Measurements from ENCODE around the gene PAFAH1B2.
"Not testable (repeated sequence)": the region's sequence is repeated elsewhere in the genome, so short reads cannot be mapped to it uniquely, and the experiment has no call there.

The PAFAH1B2 gene

DNA sequence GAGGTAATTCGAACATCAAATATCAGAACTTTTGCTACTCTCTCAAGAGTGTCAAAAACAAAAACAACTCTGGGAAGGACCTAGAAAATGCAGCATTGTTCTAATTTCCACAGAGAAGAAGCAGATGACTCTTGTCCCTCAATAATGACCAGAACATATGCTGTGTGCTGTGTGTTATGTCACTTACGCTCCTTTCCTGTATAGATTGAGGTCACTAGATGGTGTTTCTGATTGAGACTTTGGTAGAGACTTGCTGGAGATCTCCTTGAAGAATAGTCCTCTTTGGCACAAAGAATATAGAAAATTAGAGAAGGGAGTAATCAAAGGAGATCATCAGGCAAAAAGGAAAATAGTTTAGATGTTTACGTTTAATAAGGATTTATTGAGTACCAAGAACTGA lies 43.5 kb upstream of the PAFAH1B2 start:
- Histone ChIP-seq H3K36me3 (ENCODE audit: control insufficient read depth, insufficient read depth, low read length) (no peaks in the 10 kb centered on the region), H3K4me1 (ENCODE audit: control insufficient read depth, insufficient read depth, low read length) (peaks cover 15% of the 10 kb centered on the region), H3K4me3 (ENCODE audit: insufficient read depth, low read depth, low read length) (no peak overlapping the region), H3K9me3 (ENCODE audit: control insufficient read depth, low read length) (no peaks in the 10 kb centered on the region), H3K27me3 (ENCODE audit: control insufficient read depth, insufficient read depth, low read length, poor library complexity, severe bottlenecking) (no peaks in the 10 kb centered on the region), H3K27ac (ENCODE audit: insufficient read depth, low read depth, low read length, poor library complexity, severe bottlenecking) (no peak overlapping the region)
- WGBS, 2 experiments, result 95 to 98% methylated on average over 3 of the region's 3 CpGs

GRCh38 chr11:117107701-117108590 lies 36.1 kb upstream of the PAFAH1B2 start:
- Histone ChIP-seq H3K27me3 (ENCODE audit: control insufficient read depth, insufficient read depth, low read length, poor library complexity, severe bottlenecking) (no peaks in the 10 kb centered on the region), H3K4me1 (ENCODE audit: control insufficient read depth, insufficient read depth, low read length) (no peaks in the 10 kb centered on the region), H3K27ac (ENCODE audit: insufficient read depth, low read depth, low read length, poor library complexity, severe bottlenecking) (no peak overlapping the region), H3K36me3 (ENCODE audit: control insufficient read depth, insufficient read depth, low read length) (no peaks in the 10 kb centered on the region), H3K9me3 (ENCODE audit: control insufficient read depth, low read length) (no peaks in the 10 kb centered on the region), H3K4me3 (ENCODE audit: insufficient read depth, low read depth, low read length) (no peak overlapping the region)
- WGBS, 2 experiments, result 86% methylated on average over 4 to 5 of the region's 5 CpGs

DNA sequence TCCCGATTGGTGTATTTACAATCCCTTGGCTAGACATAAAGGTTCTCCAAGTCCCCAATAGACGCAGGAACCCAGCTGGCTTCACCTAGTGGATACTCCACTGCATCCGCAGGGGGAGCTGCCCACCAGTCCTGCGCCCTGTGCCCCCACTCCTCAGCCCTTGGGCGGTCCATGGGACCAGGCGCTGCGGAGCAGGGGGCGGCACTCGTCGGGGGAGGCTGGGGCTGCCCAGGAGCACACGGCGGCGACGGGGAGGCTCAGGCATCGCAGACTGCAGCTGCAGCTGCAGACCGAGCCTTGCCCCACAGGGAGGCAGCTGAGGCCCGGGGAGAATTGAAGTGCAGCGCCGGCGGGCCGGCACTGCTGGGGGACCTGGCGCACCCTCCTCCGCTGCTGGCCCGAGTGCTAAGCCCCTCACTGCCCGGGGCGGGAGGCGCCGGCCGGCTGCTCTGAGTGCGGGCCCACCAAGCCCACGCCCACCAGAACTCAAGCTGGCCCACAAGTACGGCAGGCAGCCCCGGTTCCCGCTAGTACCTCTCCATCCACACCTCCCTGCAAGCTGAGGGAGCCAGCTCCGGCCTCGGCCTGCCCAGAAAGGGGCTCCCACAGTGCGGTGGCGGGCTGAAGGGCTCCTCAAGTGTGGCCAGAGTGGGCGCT lies 33.7 kb upstream of the PAFAH1B2 start:
- H3K36me3 ChIP-seq (ENCODE audit: control insufficient read depth, insufficient read depth, low read length), result no peaks in the 10 kb centered on the region
- no peak overlapping the region for H3K4me3 ChIP-seq (ENCODE audit: insufficient read depth, low read depth, low read length)
- no peak overlapping the region for H3K27ac ChIP-seq (ENCODE audit: insufficient read depth, low read depth, low read length, poor library complexity, severe bottlenecking)
- no peaks in the 10 kb centered on the region for H3K9me3 ChIP-seq (ENCODE audit: control insufficient read depth, low read length)
- 94 to 95% methylated on average over 39 of the region's 39 CpGs for WGBS, 2 experiments
- no peaks in the 10 kb centered on the region for H3K27me3 ChIP-seq (ENCODE audit: control insufficient read depth, insufficient read depth, low read length, poor library complexity, severe bottlenecking)
- no peaks in the 10 kb centered on the region for H3K4me1 ChIP-seq (ENCODE audit: control insufficient read depth, insufficient read depth, low read length)

DNA sequence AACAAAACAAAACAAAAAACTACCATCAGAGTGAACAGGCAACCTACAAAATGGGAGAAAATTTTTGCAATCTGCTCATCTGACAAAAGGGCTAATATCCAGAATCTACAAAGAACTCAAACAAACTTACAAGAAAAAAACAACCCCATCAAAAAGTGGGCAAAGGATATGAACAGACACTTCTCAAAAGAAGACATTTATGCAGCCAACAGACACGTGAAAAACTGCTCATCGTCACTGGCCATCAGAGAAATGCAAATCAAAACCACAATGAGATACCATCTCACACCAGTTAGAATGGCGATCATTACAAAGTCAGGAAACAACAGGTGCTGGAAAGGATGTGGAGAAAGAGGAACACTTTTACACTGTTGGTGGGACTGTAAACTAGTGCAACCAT lies 31.6 kb upstream of the PAFAH1B2 start:
- H3K36me3 ChIP-seq (ENCODE audit: control insufficient read depth, insufficient read depth, low read length); H3K27ac ChIP-seq (ENCODE audit: insufficient read depth, low read depth, low read length, poor library complexity, severe bottlenecking); H3K27me3 ChIP-seq (ENCODE audit: control insufficient read depth, insufficient read depth, low read length, poor library complexity, severe bottlenecking); H3K4me1 ChIP-seq (ENCODE audit: control insufficient read depth, insufficient read depth, low read length); H3K9me3 ChIP-seq (ENCODE audit: control insufficient read depth, low read length); H3K4me3 ChIP-seq (ENCODE audit: insufficient read depth, low read depth, low read length): not testable (repeated sequence)
- 92 to 100% methylated on average over 1 of the region's 3 CpGs for WGBS, 2 experiments

DNA sequence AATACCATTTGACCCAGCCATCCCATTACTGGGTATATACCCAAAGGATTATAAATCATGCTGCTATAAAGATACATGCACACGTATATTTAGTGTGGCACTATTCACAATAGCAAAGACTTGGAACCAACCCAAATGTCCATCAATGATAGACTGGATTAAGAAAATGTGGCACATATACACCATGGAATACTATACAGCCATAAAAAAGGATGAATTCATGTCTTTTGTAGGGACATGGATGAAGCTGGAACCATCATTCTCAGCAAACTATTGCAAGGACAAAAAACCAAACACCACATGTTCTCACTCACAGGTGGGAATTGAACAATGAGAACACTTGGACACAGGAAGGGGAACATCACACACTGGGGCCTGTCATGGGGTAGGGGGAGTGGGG lies 31.1 kb upstream of the PAFAH1B2 start:
- not testable (repeated sequence) for H3K27ac ChIP-seq (ENCODE audit: insufficient read depth, low read depth, low read length, poor library complexity, severe bottlenecking); H3K27me3 ChIP-seq (ENCODE audit: control insufficient read depth, insufficient read depth, low read length, poor library complexity, severe bottlenecking); H3K36me3 ChIP-seq (ENCODE audit: control insufficient read depth, insufficient read depth, low read length); H3K4me1 ChIP-seq (ENCODE audit: control insufficient read depth, insufficient read depth, low read length); H3K4me3 ChIP-seq (ENCODE audit: insufficient read depth, low read depth, low read length); H3K9me3 ChIP-seq (ENCODE audit: control insufficient read depth, low read length)
- WGBS, 2 experiments, result no CpG with 5 or more reads among the region's 1 CpG

DNA sequence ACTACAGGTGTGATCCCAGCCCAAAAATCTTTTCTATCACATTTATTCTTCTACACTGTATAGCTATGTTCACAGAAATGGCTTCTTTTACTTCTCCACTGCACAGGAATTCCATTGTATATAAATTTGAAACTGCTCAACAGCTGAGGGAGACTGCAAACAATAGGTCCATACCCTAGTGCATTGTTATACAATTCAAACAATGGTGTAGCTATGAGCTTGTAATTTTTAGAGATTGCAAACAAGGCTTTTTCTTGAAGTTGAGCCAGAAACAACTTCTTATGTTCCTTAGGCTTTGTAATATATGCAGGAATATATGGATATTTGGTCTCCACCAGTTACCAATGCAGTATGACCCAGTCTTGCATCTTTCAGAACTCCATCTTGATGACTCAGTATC lies 26.4 kb upstream of the PAFAH1B2 start:
- Histone ChIP-seq H3K4me1 (ENCODE audit: control insufficient read depth, insufficient read depth, low read length) (no peaks in the 10 kb centered on the region), H3K9me3 (ENCODE audit: control insufficient read depth, low read length) (no peaks in the 10 kb centered on the region), H3K36me3 (ENCODE audit: control insufficient read depth, insufficient read depth, low read length) (no peaks in the 10 kb centered on the region), H3K4me3 (ENCODE audit: insufficient read depth, low read depth, low read length) (no peak overlapping the region), H3K27ac (ENCODE audit: insufficient read depth, low read depth, low read length, poor library complexity, severe bottlenecking) (no peak overlapping the region), H3K27me3 (ENCODE audit: control insufficient read depth, insufficient read depth, low read length, poor library complexity, severe bottlenecking) (no peaks in the 10 kb centered on the region)

DNA sequence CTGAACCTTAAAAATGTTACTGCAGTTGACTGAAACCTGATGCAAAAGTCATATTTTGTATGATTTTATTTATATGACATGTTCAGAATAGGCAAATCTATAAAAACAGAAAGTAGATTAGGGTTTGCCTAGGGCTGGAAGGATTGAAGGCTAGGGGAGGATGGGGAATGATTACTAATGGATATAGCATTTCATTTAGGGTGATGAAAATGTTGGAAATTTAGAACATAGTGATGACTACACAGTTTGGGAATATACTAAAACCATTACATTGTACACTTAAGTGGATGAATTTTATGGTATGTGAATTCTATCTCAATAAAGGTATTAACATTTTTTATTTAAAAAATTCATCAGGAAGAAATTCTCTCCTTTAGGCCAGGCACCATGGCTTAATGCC lies 22.9 kb upstream of the PAFAH1B2 start:
- H3K9me3 ChIP-seq (ENCODE audit: control insufficient read depth, low read length), result no peaks in the 10 kb centered on the region
- no peaks in the 10 kb centered on the region for H3K27me3 ChIP-seq (ENCODE audit: control insufficient read depth, insufficient read depth, low read length, poor library complexity, severe bottlenecking)
- H3K4me3 ChIP-seq (ENCODE audit: insufficient read depth, low read depth, low read length), result no peak overlapping the region
- H3K36me3 ChIP-seq (ENCODE audit: control insufficient read depth, insufficient read depth, low read length), result no peaks in the 10 kb centered on the region
- no peaks in the 10 kb centered on the region for H3K4me1 ChIP-seq (ENCODE audit: control insufficient read depth, insufficient read depth, low read length)
- no peak overlapping the region for H3K27ac ChIP-seq (ENCODE audit: insufficient read depth, low read depth, low read length, poor library complexity, severe bottlenecking)

DNA sequence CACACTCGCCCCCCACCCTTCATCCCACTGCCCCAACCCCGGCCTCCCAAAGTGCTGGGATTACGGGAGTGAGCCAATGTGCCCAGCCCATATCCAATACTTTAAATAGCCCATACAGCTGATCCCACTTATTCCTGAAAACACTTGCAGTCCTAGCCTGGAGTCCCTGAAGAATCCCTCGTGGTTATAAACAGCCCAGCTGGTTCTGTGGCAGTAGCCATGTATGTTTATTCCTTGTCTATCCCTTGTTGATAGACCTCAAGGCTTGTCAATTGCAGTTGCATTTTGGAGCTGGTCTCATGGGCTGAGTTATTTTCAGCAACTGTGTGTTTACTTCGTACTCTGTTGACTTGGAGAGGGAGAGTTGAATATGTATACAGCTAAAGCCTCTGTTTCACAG lies 21.5 kb upstream of the PAFAH1B2 start:
- Histone ChIP-seq H3K36me3 (ENCODE audit: control insufficient read depth, insufficient read depth, low read length) (no peaks in the 10 kb centered on the region), H3K4me1 (ENCODE audit: control insufficient read depth, insufficient read depth, low read length) (no peaks in the 10 kb centered on the region), H3K27me3 (ENCODE audit: control insufficient read depth, insufficient read depth, low read length, poor library complexity, severe bottlenecking) (no peaks in the 10 kb centered on the region), H3K9me3 (ENCODE audit: control insufficient read depth, low read length) (no peaks in the 10 kb centered on the region), H3K27ac (ENCODE audit: insufficient read depth, low read depth, low read length, poor library complexity, severe bottlenecking) (no peak overlapping the region), H3K4me3 (ENCODE audit: insufficient read depth, low read depth, low read length) (no peak overlapping the region)
- WGBS, 2 experiments, result 86 to 91% methylated on average over 5 of the region's 5 CpGs

DNA sequence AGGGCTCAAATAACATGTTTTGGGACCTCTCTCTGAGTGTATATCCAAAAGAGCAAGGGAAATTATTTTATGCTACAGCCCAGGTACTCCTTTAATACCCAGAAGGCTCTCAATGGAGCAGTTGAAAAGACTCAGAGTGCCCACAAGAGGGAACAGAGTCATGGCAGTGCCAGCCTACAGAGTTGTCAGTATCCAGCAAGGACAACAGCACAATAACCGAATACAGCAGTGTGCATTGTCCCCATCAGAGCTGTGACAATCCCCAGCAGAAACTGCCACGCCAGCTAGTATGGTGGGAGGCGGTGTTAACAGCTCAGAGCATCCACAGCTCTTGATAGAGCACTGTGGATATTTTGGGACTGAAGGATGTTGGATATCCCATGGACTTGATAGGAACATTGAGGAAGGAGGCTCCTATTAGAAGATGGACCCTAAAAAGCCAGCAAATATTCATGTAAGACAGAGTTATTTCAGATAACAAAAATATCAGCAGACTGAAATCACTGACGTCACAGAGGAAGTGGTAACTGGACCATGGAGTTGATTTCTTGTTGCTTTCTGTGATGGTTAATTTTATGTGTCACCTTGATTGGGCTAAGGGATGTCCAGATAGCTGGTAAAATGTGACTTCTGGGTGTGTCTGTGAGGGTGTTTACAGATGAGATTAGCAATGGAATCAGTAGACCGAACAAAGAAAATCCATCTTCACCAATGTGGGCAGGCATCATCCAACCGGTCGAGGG lies 17.7 kb upstream of the PAFAH1B2 start:
- no peaks in the 10 kb centered on the region for H3K9me3 ChIP-seq (ENCODE audit: control insufficient read depth, low read length)
- no peak overlapping the region for H3K4me3 ChIP-seq (ENCODE audit: insufficient read depth, low read depth, low read length)
- no peaks in the 10 kb centered on the region for H3K4me1 ChIP-seq (ENCODE audit: control insufficient read depth, insufficient read depth, low read length)
- H3K27ac ChIP-seq (ENCODE audit: insufficient read depth, low read depth, low read length, poor library complexity, severe bottlenecking), result no peak overlapping the region
- WGBS, 2 experiments, result 87 to 92% methylated on average over 7 of the region's 7 CpGs
- no peaks in the 10 kb centered on the region for H3K27me3 ChIP-seq (ENCODE audit: control insufficient read depth, insufficient read depth, low read length, poor library complexity, severe bottlenecking)
- no peaks in the 10 kb centered on the region for H3K36me3 ChIP-seq (ENCODE audit: control insufficient read depth, insufficient read depth, low read length)

DNA sequence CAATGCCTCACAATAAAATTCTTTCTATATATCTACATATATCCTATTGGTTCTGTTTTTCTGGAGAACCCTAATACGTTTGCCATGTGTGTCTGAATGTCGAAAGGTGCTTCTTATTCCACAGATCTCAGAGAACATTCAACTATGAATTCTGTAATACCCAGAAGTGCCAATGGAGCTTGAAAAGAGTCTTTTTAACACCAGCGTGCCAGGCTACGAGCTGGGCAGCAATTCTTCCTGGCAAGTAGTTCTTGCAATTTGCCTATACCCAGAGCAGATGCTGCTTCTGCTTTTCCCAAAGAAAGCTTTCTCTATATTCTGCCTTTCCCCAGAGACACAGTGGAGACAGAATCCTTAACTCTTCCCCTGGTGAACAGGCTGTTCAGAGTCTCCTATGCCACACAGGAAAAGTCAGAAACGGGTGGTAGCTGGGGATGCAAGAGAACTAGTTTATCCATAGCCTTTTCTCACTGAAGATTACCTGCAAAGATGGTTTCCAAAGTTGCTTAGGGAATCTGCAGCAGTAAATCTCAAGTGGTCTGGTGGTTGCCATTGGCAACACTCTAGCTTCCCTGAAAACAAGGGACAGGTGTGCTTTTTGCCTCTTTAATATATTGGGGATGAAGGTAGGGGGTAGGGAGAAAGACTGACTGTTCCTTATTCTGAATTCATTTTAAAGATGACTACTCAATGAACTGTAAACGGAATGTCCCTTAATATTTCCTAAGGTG lies 16.8 kb upstream of the PAFAH1B2 start:
- H3K27ac ChIP-seq (ENCODE audit: insufficient read depth, low read depth, low read length, poor library complexity, severe bottlenecking), result no peak overlapping the region
- H3K36me3 ChIP-seq (ENCODE audit: control insufficient read depth, insufficient read depth, low read length), result no peaks in the 10 kb centered on the region
- no peaks in the 10 kb centered on the region for H3K9me3 ChIP-seq (ENCODE audit: control insufficient read depth, low read length)
- 89 to 94% methylated on average over 6 of the region's 6 CpGs for WGBS, 2 experiments
- no peaks in the 10 kb centered on the region for H3K27me3 ChIP-seq (ENCODE audit: control insufficient read depth, insufficient read depth, low read length, poor library complexity, severe bottlenecking)
- no peaks in the 10 kb centered on the region for H3K4me1 ChIP-seq (ENCODE audit: control insufficient read depth, insufficient read depth, low read length)
- no peak overlapping the region for H3K4me3 ChIP-seq (ENCODE audit: insufficient read depth, low read depth, low read length)
